Body of pancreas (tissue), 4 donors: ENCODE results near the gene HNRNPA2B1. TPM values are rescaled to one million over a fixed set of nuclear protein-coding genes. Genes with fewer than 3 reads are reported as not detected.

ENCODE experiments used
- ATAC-seq: fragments of 150-250 bp; one replicate; pipeline ENCODE4 v1.9.1; 2016
- DNase-seq, 4 donors: peaks; one replicate each; pipeline ENCODE4 v3.0.0-alpha.2; 2019
- H3K27ac ChIP-seq, 4 donors: fragments of 200-600 bp; sonication (generic); 1 replicate in 3 of 4; 2 replicates in 1 of 4; pipeline versions ENCODE4 v1.5.1 to v1.6.1; 2016 to 2019; ENCODE audit warnings: mild to moderate bottlenecking in 1 of 4, mixed read lengths in 1 of 4, moderate library complexity in 1 of 4
- H3K27me3 ChIP-seq, 2 donors: fragments of 200-600 bp; sonication (generic); one replicate each; pipeline ENCODE4 v1.6.0; 2016; ENCODE audit warnings: mild to moderate bottlenecking in 1 of 2
- H3K36me3 ChIP-seq, 2 donors: fragments of 200-600 bp; sonication (generic); replicated peaks in 1 of 2; 2 replicates each; pipeline ENCODE4 v1.5.1; 2016; ENCODE audit warnings: low read depth in 2 of 2; ENCODE audit not compliant: insufficient read depth in 1 of 2
- H3K4me1 ChIP-seq: fragments of 200-600 bp; sonication (generic); one replicate; pipeline ENCODE4 v1.6.0; 2016
- H3K4me3 ChIP-seq, 2 donors: fragments of 200-600 bp; sonication (generic); 1 replicate in 1 of 2; 2 replicates in 1 of 2; pipeline ENCODE4 v1.5.1; 2016 to 2019
- H3K9me3 ChIP-seq, 3 donors: fragments of 200-600 bp; sonication (generic); 1 replicate in 2 of 3; 2 replicates in 1 of 3; pipeline ENCODE4 v1.5.1; 2016
- POLR2A ChIP-seq, 3 donors: fragments of 450-650 bp; IDR thresholded peaks; one replicate each; pipeline ENCODE4 v1.6.1; 2016; ENCODE audit warnings: antibody characterized with exemption in 3 of 3, mild to moderate bottlenecking in 2 of 3
- WGBS, 2 donors: methylation state at CpG; one replicate each; pipeline ENCODE4 v1.1.5; 2017; 5-methylcytosine and 5-hydroxymethylcytosine counted together
- intact Hi-C: fragments of 100-400 bp; cut with DNase I; formaldehyde crosslinking; loops from one replicate; pipeline ENCODE4 v1.15.1; 2023
- total RNA-seq, 2 donors: library from RNA; depleted of rRNA; stranded (reverse); fragments of >200 nt; gene quantifications; one replicate each; pipeline ENCODE4 v1.1.0, GENCODE V29; 2016
- TF ChIP-seq, protein P1 (sequence below), 7 experiments: fragments of 450-650 bp in 4 of 7; fragments of 200-600 bp in 3 of 7; sonication (generic) in 3 of 7; IDR thresholded peaks; one replicate each; pipeline ENCODE4 v1.5.1; 2016 to 2019; ENCODE audit warnings: antibody characterized with exemption in 7 of 7

HNRNPA2B1 gene
- total RNA-seq, 2 donors from 2014 or later: 158 to 306 TPM

DNA sequence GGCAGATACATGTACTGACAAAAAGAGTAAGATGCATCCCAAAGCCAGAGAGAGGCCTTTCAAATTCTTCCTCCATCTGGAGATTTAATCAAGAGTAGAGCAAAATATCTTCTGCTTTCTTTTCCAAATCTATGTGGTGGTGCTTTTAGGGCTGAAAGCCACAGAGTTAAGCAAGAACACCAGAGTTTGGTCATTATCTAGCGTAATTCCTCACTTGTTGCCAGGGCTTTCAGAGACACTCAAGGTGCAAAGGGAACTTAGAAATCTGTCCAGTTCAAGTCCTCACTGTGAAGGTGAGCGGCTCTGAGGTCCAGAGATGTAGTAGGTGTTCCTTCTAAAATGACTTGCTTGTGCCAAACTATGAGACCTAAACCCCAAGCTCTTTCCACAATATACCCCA is 59.5 kb downstream of the HNRNPA2B1 start:
- ATAC-seq: no peak
- DNase-seq: no peak
- no peak overlapping the region for H3K4me3 ChIP-seq
- intact Hi-C loops: no loop called here
- no peaks in the 10 kb centered on the region for H3K36me3 ChIP-seq
- WGBS, 2 donors: 71 to 96% methylated on average over 2 of the region's 2 CpGs
- TF ChIP-seq, protein P1, sequence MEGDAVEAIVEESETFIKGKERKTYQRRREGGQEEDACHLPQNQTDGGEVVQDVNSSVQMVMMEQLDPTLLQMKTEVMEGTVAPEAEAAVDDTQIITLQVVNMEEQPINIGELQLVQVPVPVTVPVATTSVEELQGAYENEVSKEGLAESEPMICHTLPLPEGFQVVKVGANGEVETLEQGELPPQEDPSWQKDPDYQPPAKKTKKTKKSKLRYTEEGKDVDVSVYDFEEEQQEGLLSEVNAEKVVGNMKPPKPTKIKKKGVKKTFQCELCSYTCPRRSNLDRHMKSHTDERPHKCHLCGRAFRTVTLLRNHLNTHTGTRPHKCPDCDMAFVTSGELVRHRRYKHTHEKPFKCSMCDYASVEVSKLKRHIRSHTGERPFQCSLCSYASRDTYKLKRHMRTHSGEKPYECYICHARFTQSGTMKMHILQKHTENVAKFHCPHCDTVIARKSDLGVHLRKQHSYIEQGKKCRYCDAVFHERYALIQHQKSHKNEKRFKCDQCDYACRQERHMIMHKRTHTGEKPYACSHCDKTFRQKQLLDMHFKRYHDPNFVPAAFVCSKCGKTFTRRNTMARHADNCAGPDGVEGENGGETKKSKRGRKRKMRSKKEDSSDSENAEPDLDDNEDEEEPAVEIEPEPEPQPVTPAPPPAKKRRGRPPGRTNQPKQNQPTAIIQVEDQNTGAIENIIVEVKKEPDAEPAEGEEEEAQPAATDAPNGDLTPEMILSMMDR (IDR thresholded peaks at IDR 0.05): no peak
- TF ChIP-seq POLR2A (IDR thresholded peaks at IDR 0.05): no peak
- no peak overlapping the region for H3K27ac ChIP-seq
- H3K9me3 ChIP-seq: no peaks in the 10 kb centered on the region
- H3K27me3 ChIP-seq: no peaks in the 10 kb centered on the region
- no peaks in the 10 kb centered on the region for H3K4me1 ChIP-seq

DNA sequence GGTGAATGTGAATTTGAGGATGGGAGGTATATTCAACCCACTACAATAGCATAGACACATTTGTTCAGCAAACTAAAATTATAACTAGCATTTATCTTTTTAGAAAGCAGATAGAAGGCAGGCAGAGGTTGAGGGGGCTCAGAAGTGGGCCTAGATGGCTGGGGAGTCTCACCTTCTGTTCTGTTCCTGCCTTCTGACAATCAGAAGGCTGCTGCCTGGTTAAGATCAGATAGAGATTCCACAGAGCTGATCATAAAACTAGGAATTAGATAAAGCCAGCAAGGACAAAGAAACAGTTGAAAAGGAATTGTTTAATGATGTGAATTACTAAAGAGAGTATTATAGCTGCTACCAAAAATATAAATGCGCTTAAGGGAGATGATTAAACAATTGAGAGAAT is 60.2 kb downstream of the HNRNPA2B1 start:
- H3K9me3 ChIP-seq: no peaks in the 10 kb centered on the region
- H3K36me3 ChIP-seq: no peaks in the 10 kb centered on the region
- no peak overlapping the region for H3K27ac ChIP-seq
- no peaks in the 10 kb centered on the region for H3K27me3 ChIP-seq
- no peak for ATAC-seq
- intact Hi-C loops: no loop called here
- no peak for DNase-seq
- TF ChIP-seq, protein P1 (IDR thresholded peaks at IDR 0.05): no peak
- no peak for TF ChIP-seq POLR2A (IDR thresholded peaks at IDR 0.05)
- WGBS, 2 donors: 86 to 95% methylated on average over 1 of the region's 1 CpG
- no peaks in the 10 kb centered on the region for H3K4me1 ChIP-seq
- H3K4me3 ChIP-seq: no peak overlapping the region

Other genes starting within 250 kb of the HNRNPA2B1 start
- 1 to 10 TPM; 4.9 to 6.6 TPM for gene NFE2L3, start 48.5 kb downstream of the HNRNPA2B1 start, total RNA-seq
- 10 to 100 TPM; 34.2 to 63.3 TPM for gene CBX3, start 999 bp upstream of the HNRNPA2B1 start, total RNA-seq
- 1 to 10 TPM; 1.3 to 6.7 TPM for gene SNX10, start 91.1 kb upstream of the HNRNPA2B1 start, total RNA-seq